Measurements from ENCODE around the gene SDC4.
A peak's percentile ranks its signal among the peaks of the same experiment; 100 is the strongest.
"Not testable (repeated sequence)": the region's sequence is repeated elsewhere in the genome, so short reads cannot be mapped to it uniquely, and the experiment has no call there.

Gene SDC4

GRCh38 chr20:45363611-45364492 lies 15.6 kb upstream of the SDC4 start:
- no peak for DNase-seq

GRCh38 chr20:45362804-45363610 lies 14.8 kb upstream of the SDC4 start, which contains the start of gene SYS1:
SYS1 (plus strand) TSS chr20:45363156; CDS start chr20:45363532, 376 bp downstream.
- peak; percentile 99 for DNase-seq

DNA sequence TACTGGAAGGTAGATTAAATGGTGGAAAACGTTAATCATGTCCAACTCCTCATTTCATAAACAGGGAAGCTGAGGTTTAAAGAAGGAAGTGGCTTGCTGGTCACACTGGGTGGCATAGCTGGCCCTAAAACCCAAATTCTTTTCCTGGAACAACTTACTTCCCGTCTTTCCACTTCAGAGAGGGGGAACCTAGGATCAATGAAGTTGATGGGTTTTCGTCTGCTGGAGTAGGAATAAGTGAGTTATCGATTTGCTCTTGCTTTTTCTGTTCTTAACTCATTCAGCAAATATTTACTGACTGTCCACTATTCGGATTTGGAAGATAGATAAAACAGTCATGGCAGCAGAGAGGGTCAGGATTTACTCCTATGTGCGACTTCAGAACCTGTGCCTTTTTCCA lies 13.6 kb upstream of the SDC4 start:
- no peak for DNase-seq

GRCh38 chr20:45359406-45360148 lies 11.4 kb upstream of the SDC4 start:
- peak; percentile 70 for DNase-seq

DNA sequence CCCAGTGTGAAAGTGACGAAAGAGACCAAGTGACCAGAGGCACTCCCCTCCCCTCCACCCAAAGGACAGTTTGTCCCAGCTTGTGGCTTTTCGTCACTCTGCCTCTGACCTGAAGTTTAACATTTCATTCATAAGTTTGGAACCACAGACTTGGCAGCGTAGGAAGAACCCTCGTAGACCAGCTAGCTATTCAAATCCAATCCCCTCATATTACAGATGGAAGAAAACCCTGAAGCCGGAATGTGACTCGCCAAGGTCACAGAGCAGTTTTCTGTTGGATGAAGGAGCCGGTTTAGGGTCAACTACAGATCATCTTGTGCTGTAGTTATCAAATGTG lies 10.8 kb upstream of the SDC4 start:
- peak; percentile 55 for DNase-seq

GRCh38 chr20:45358282-45359068 lies 10.3 kb upstream of the SDC4 start:
- peak; percentile 85 for DNase-seq

DNA sequence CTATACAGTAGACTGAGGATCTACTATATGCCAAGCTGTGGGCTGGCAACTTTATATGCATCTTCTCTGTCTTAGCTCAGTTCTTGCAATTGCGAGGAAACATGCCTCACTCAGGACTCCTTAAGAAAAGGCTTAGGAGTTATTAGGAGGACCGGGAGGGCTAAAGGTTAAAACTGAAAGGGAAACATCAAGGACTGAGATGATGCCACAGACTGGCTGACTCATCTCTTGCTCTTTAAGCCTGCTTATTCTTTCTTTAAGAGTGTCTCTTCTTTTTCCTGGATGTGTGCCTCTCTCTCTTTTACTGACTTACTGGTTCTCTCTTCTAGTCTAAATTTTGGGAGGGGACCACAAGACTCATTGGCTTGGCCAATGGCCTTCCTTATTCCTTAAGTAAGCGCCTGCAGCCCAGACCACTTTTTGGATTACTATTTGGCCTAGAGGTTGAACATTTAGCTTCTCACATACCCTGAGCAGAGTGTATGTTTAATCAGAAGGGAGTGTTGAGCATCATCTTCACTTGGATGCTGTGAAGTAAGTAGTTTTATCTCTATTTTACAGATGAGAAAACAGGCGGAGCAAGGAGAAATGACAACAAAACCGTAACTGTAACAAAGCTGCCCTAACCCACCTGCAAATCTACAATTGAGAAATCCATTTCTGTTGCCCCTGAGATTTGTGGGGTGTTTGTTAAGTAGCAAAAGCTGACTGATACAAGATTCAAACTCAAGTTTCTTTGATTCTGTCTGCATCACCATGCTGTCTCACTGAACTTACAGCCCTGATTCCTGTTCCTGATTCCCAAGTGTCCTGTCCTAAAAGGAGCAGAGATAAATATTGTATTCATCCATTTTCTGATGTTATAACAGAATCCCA lies 7.2 kb upstream of the SDC4 start:
- DNase-seq = peak; percentile 81

DNA sequence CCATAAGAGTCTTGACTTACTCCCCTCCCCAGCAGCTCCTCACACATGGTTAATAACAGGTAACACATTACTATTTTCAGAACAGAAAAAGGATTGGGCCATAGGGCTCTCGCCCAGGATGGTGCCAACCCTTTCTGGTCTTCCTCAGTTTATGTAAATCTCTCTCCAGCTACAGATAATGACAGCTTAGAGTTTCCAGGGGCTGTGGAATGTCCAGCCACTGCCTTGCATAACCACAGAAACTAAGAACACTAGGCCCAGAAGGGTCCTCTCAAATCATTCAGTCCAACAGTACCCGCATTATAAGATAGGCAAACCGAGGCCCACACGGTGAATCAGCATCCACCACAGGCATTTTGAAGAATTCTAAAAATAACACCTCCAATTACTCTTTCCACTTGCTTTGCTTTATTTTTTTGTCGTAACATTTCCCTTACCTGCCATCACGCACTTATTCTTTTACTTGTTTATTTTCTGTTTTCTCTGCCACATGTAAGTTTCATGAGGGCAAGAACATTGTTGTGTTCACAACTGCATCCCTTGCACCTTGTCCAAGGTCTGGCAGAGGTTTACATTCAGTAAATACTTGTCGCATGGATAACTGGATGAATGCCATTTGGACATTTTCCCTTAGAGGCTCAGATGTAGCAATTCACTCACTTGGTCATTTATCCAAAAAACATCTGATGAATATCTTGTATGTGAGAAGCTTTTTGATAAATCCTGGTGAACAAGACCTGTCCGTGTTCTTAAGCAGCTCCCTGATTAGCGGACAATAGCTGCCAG lies 6.4 kb upstream of the SDC4 start:
- DNase-seq = peak; percentile 35

DNA sequence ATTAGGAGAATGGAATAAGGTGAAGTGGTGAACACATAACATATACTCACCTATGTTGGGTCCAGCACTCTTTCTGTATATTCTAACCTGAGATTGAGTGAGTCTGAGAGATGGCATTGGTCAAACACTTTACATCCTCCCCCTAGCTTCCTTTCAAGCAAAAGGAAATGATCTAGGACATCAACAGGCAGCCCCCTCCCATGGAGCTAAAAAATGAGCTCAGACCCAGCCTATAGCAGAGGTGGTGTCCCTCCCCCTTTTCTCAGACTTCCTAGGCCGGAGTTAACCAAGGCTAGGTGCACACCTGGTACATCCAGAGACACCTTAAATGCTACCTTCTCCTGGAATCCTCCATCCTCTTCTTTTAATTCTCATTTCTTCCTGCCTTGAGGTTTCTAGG lies 5.5 kb upstream of the SDC4 start:
- no peak for DNase-seq

DNA sequence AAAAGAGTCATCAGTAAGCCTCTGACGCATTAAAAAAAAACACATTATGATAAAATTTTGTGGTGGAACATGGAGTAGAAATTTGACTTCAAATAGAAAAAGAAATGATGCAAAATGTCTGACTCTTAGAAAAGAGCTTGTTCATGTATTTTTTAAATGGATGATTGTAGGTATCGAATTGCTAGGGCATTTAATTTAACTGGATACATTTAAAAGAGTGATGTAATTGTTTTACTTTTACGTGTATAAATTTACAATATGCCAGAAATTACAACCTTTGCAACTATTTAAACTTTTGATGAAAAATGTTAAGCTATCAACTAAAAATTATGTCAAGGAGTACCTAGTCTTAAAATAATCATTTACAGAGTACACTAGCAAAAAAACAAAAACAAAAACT lies 4.5 kb upstream of the SDC4 start:
- DNase-seq = no peak

GRCh38 chr20:45350795-45351194 lies 2.6 kb upstream of the SDC4 start:
- not testable (repeated sequence) for DNase-seq

- DNase-seq = no peak
These were observed 2.0 kb upstream of the SDC4 start for GRCh38 chr20:45350217-45350616.

- DNase-seq = no peak
These were observed 808 bp downstream of the SDC4 start for GRCh38 chr20:45347297-45347935.

GRCh38 chr20:45346851-45347250 lies 1.4 kb downstream of the SDC4 start:
- peak; percentile 49 for DNase-seq

GRCh38 chr20:45346291-45346718 lies 1.9 kb downstream of the SDC4 start:
- DNase-seq = no peak

GRCh38 chr20:45345104-45345936 lies 2.9 kb downstream of the SDC4 start:
- no peak for DNase-seq

- peak; percentile 96 for DNase-seq
These were observed 3.9 kb downstream of the SDC4 start for GRCh38 chr20:45344168-45344860.

- DNase-seq = no peak
These were observed 4.6 kb downstream of the SDC4 start for GRCh38 chr20:45343532-45344167.

Measured in EL (cell line).